ENCODE results near the gene RNF225. TPM values are rescaled to one million over a fixed set of nuclear protein-coding genes. Genes with fewer than 3 reads are reported as not detected.

Gene RNF225
- total RNA-seq, 6 donors from 2014 or later, result 0.27 to 5.2 (median 2.0) TPM; not detected in 3

GRCh38 chr19:58398545-58398944 is 3.1 kb downstream of the RNF225 start:
- WGBS, 2 donors, result 90 to 96% methylated on average over 6 of the region's 6 CpGs
- peaks cover 0 to 9% (median 4%) of the 10 kb centered on the region in 4 donors for H3K27me3 ChIP-seq
- no peaks in the 10 kb centered on the region for H3K9me3 ChIP-seq
- peaks cover 6 to 19% (median 15%) of the 10 kb centered on the region in 4 donors for H3K36me3 ChIP-seq
- peaks cover 18 to 43% (median 26%) of the 10 kb centered on the region in 4 donors for H3K4me1 ChIP-seq
- H3K27ac ChIP-seq, result no peak overlapping the region
- no peak for ATAC-seq (ENCODE audit: low FRiP score in 2 of 2)
- no peak for DNase-seq
- TF ChIP-seq POLR2AphosphoS5 (IDR thresholded peaks at IDR 0.05), result no peak
- TF ChIP-seq EP300 (IDR thresholded peaks at IDR 0.05), result no peak
- TF ChIP-seq CTCF (IDR thresholded peaks at IDR 0.05), result no peak
- TF ChIP-seq POLR2A (IDR thresholded peaks at IDR 0.05), result no peak
- H3K4me3 ChIP-seq, result no peak overlapping the region

- DNase-seq (no peak), ATAC-seq (ENCODE audit: low FRiP score in 2 of 2) (no peak)
- Histone ChIP-seq H3K36me3 (peaks cover 0 to 5% (median 2%) of the 10 kb centered on the region in 4 donors), H3K9me3 (no peaks in the 10 kb centered on the region), H3K27me3 (peaks cover 0 to 9% (median 4%) of the 10 kb centered on the region in 4 donors), H3K27ac (no peak overlapping the region), H3K4me3 (no peak overlapping the region), H3K4me1 (peaks cover 18 to 38% (median 26%) of the 10 kb centered on the region in 4 donors)
- WGBS, 2 donors, result 100% methylated on average over 3 of the region's 3 CpGs
- TF ChIP-seq CTCF (IDR thresholded peaks at IDR 0.05) (no peak), POLR2AphosphoS5 (IDR thresholded peaks at IDR 0.05) (no peak), POLR2A (IDR thresholded peaks at IDR 0.05) (no peak), EP300 (IDR thresholded peaks at IDR 0.05) (no peak)
Observed at GRCh38 chr19:58399903-58400302, 4.4 kb downstream of the RNF225 start.

GRCh38 chr19:58400316-58400915 is 5.0 kb downstream of the RNF225 start:
- Histone ChIP-seq H3K4me3 (peak overlapping the region; percentile 57 to 70 (median 65)), H3K27ac (peak overlapping the region in 2 of 4 donors; percentile 30 to 63), H3K4me1 (peaks cover 18 to 33% (median 24%) of the 10 kb centered on the region in 4 donors), H3K27me3 (peaks cover 0 to 9% (median 4%) of the 10 kb centered on the region in 4 donors), H3K36me3 (peaks cover 0 to under 1% (median 0%) of the 10 kb centered on the region in 4 donors), H3K9me3 (no peaks in the 10 kb centered on the region)
- TF ChIP-seq EP300 (IDR thresholded peaks at IDR 0.05), result no peak
- no peak for TF ChIP-seq POLR2AphosphoS5 (IDR thresholded peaks at IDR 0.05)
- no peak for TF ChIP-seq POLR2A (IDR thresholded peaks at IDR 0.05)
- no peak for TF ChIP-seq CTCF (IDR thresholded peaks at IDR 0.05)
- no peak for ATAC-seq (ENCODE audit: low FRiP score in 2 of 2)
- DNase-seq, result peak in 1 of 2 donors; percentile 66
- 57 to 58% methylated on average over 18 of the region's 18 CpGs for WGBS, 2 donors

- Histone ChIP-seq H3K4me3 (peak overlapping the region; percentile 57 to 70 (median 65)), H3K27ac (peak overlapping the region; percentile 64 to 85 (median 70)), H3K27me3 (peaks cover 0 to 8% (median under 1%) of the 10 kb centered on the region in 4 donors), H3K4me1 (peaks cover 15 to 26% (median 18%) of the 10 kb centered on the region in 4 donors), H3K36me3 (no peaks in the 10 kb centered on the region), H3K9me3 (no peaks in the 10 kb centered on the region)
- WGBS, 2 donors, result 4% methylated on average over 47 to 77 of the region's 80 CpGs
- peak in 3 of 4 donors; percentile 67 to 89 (median 81) for TF ChIP-seq POLR2A (IDR thresholded peaks at IDR 0.05)
- peak in 1 of 4 donors; percentile 26 for TF ChIP-seq EP300 (IDR thresholded peaks at IDR 0.05)
- TF ChIP-seq CTCF (IDR thresholded peaks at IDR 0.05), result no peak
- peak; percentile 84 to 96 for TF ChIP-seq POLR2AphosphoS5 (IDR thresholded peaks at IDR 0.05)
- peak; percentile 99 for ATAC-seq (ENCODE audit: low FRiP score in 2 of 2)
- peak; percentile 98 to 99 for DNase-seq
Observed at GRCh38 chr19:58400916-58401839, 5.7 kb downstream of the RNF225 start.
